ENCODE results near the gene LCAT. TPM values are rescaled to one million over a fixed set of nuclear protein-coding genes. Genes with fewer than 3 reads are reported as not detected.

LCAT gene
- total RNA-seq (12.4 and 16.3 TPM in 2 replicates), polyA plus RNA-seq (7.6 and 9.3 TPM in 2 replicates), polyA minus RNA-seq (2.3 and 3.4 TPM in 2 replicates)
- 3.3 TPM for total RNA-seq (2013)

GRCh38 chr16:67943619-67944504, at the start of gene LCAT:
LCAT (minus strand) TSS chr16:67944120; CDS start chr16:67944101, 19 bp downstream.
- Histone ChIP-seq H3K4me3 (ENCODE audit: control extremely low read depth in 1 of 5, extremely low read depth in 1 of 5, insufficient read depth in 1 of 5, low read depth in 2 of 5, low read length in 4 of 5) (no peak within 1 kb of the TSS), H2AFZ (ENCODE audit: insufficient read depth, low read depth, low read length, poor library complexity, severe bottlenecking) (no peak within 1 kb of the TSS), H3K4me1 (ENCODE audit: control insufficient read depth in 2 of 2, insufficient read depth in 2 of 2, low read length in 2 of 2) (peaks cover 10 to 24% of the 10 kb centered on the region in 2 donors), H3K27ac (ENCODE audit: low read length in 2 of 2) (no peak within 1 kb of the TSS), H3K9me3 (ENCODE audit: control extremely low read depth in 1 of 3, control insufficient read depth in 2 of 3, insufficient read depth in 1 of 3, low read length in 2 of 3) (no peaks in the 10 kb centered on the region), H3K27me3 (replicated peaks in 1 of 4; ENCODE audit: control extremely low read depth in 1 of 4, control insufficient read depth in 3 of 4, insufficient read depth in 4 of 4, low read length in 3 of 4) (no peaks in the 10 kb centered on the region), H4K20me1 (ENCODE audit: control insufficient read depth, insufficient read depth, low read length, poor library complexity, severe bottlenecking) (peaks cover 11% of the 10 kb centered on the region), H3K79me2 (ENCODE audit: control insufficient read depth, insufficient read depth, low read length) (peaks cover 52% of the 10 kb centered on the region), H3K36me3 (replicated peaks in 1 of 2; ENCODE audit: control extremely low read depth in 1 of 2, control insufficient read depth in 1 of 2, extremely low read depth in 1 of 2, insufficient read depth in 2 of 2, low read length in 1 of 2) (peaks cover 0 to 9% of the 10 kb centered on the region in 2 experiments), H3K4me2 (replicated peaks; ENCODE audit: low read depth, low read length, poor library complexity, severe bottlenecking) (no peak within 1 kb of the TSS), H3K9ac (ENCODE audit: low read length) (no peak within 1 kb of the TSS)
- peaks cover 14% of the 10 kb centered on the region for H3K4me1 Mint-ChIP-seq
- ATAC-seq (ENCODE audit: low read depth) (no peak), DNase-seq (no peak)
- TF ChIP-seq EZH2 (IDR thresholded peaks at IDR 0.05; ENCODE audit: borderline replicate concordance, insufficient read depth, low read depth, low read length, poor library complexity, severe bottlenecking), result no peak
- TF ChIP-seq CTCF (IDR thresholded peaks at IDR 0.05), result no peak
- ChIA-PET POLR2A (interaction anchor here (0.5 to 0.6 kb wide), 3 partner anchors 23 to 130 kb away, joined by 3 to 7 read pairs (median 3); no protein-coding TSS in a partner anchor), CTCF (interaction anchor here (0.6 to 2.9 kb wide), 4 partner anchors 16 to 229 kb away, joined by 3 to 12 read pairs (median 5); partner anchors contain the start of gene NRN1L)
- no peaks in the 10 kb centered on the region for H3K9me3 Mint-ChIP-seq (ENCODE audit: insufficient read depth)
- no peak within 1 kb of the TSS for H3K4me3 Mint-ChIP-seq
- WGBS (ENCODE audit: insufficient coverage), result 93% methylated on average over 22 of the region's 23 CpGs
- intact Hi-C loops (cut with micrococcal nuclease), result no loop called here
- no peaks in the 10 kb centered on the region for H3K27me3 Mint-ChIP-seq
- H3K27ac Mint-ChIP-seq, result no peak within 1 kb of the TSS

All from B cell (primary cell).